ENCODE results near the gene CLCN4. TPM values are rescaled to one million over a fixed set of nuclear protein-coding genes. Genes with fewer than 3 reads are reported as not detected.

Gene CLCN4
- total RNA-seq, 1 experiment from 2014 or later = 10.0 TPM

DNA sequence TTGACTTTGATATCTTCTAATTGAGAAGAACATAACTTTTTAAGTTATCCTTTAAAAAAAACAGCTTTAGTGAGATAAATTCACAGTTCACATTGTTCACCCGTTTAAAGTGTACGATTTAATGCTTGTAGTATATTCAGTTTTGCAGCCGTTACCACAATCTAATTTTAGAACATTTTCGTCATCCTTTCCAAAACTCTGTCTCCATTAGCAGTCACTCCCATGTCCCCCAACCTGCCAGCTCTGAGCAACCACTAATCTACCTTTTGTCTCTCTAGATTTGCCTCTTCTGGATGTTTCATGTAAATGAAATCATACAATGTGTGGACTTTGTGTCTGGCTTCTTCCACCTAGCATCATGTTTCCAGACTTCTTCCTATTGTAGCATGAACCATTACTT is 38.6 kb downstream of the CLCN4 start:
- no peaks in the 10 kb centered on the region for H3K36me3 ChIP-seq (ENCODE audit: control insufficient read depth, insufficient read depth, low read length)
- no peak overlapping the region for H3K4me3 ChIP-seq (ENCODE audit: low read depth, low read length)
- Mint-ChIP-seq H3K9me3 (ENCODE audit: unreplicated experiment) (peaks cover 7% of the 10 kb centered on the region), H3K4me1 (ENCODE audit: low read depth, unreplicated experiment) (peaks cover 4% of the 10 kb centered on the region), H3K27me3 (ENCODE audit: insufficient read depth, unreplicated experiment) (no peaks in the 10 kb centered on the region), H3K4me3 (ENCODE audit: unreplicated experiment) (no peak overlapping the region), H3K27ac (ENCODE audit: unreplicated experiment) (no peak overlapping the region), H3K36me3 (ENCODE audit: insufficient read depth, unreplicated experiment) (peaks cover 7% of the 10 kb centered on the region)
- CTCF ChIA-PET = no interaction called here
- TF ChIP-seq, protein P1, sequence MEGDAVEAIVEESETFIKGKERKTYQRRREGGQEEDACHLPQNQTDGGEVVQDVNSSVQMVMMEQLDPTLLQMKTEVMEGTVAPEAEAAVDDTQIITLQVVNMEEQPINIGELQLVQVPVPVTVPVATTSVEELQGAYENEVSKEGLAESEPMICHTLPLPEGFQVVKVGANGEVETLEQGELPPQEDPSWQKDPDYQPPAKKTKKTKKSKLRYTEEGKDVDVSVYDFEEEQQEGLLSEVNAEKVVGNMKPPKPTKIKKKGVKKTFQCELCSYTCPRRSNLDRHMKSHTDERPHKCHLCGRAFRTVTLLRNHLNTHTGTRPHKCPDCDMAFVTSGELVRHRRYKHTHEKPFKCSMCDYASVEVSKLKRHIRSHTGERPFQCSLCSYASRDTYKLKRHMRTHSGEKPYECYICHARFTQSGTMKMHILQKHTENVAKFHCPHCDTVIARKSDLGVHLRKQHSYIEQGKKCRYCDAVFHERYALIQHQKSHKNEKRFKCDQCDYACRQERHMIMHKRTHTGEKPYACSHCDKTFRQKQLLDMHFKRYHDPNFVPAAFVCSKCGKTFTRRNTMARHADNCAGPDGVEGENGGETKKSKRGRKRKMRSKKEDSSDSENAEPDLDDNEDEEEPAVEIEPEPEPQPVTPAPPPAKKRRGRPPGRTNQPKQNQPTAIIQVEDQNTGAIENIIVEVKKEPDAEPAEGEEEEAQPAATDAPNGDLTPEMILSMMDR (IDR thresholded peaks at IDR 0.05; ENCODE audit: insufficient read depth in 1 of 2, low read depth in 1 of 2, low read length in 1 of 2, severe bottlenecking in 1 of 2, unreplicated experiment in 1 of 2) = no peak
- DNase-seq = no peak
- H3K9me3 ChIP-seq = no peaks in the 10 kb centered on the region
- no peaks in the 10 kb centered on the region for H3K4me1 ChIP-seq
- POLR2A ChIA-PET = no interaction called here
- BruUV-seq (replicated peaks) = no TSS peak
- intact Hi-C loops (cut with micrococcal nuclease; ENCODE audit: unreplicated experiment) = loop anchor here (10.0 kb wide), 1 partner anchor 249 kb away; no protein-coding TSS in a partner anchor
- H3K27me3 ChIP-seq (replicated peaks; ENCODE audit: control insufficient read depth, insufficient read depth, low read length) = no peaks in the 10 kb centered on the region

DNA sequence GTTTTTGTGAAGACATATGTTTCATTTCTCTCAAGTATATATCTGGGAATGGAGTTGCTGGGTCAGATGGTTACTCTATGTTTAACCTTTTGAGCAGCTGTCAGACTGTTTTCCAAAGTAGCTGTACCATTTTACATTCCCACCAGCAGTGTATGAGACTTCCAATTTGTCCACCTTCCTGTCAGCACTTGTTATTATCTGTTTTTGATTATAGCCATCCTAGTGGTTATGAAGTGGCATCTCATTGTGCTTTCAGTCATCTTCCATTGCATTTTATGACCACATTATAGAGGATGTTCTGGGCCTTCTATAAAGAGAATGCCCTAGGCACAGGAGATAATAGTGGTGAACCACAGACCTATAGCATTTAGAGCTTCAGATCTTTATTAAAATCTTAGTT is 39.2 kb downstream of the CLCN4 start:
- Mint-ChIP-seq H3K4me1 (ENCODE audit: low read depth, unreplicated experiment) (peaks cover 4% of the 10 kb centered on the region), H3K27ac (ENCODE audit: unreplicated experiment) (no peak overlapping the region), H3K9me3 (ENCODE audit: unreplicated experiment) (peaks cover 7% of the 10 kb centered on the region), H3K4me3 (ENCODE audit: unreplicated experiment) (no peak overlapping the region), H3K36me3 (ENCODE audit: insufficient read depth, unreplicated experiment) (peaks cover 11% of the 10 kb centered on the region), H3K27me3 (ENCODE audit: insufficient read depth, unreplicated experiment) (no peaks in the 10 kb centered on the region)
- TF ChIP-seq, protein P1 (IDR thresholded peaks at IDR 0.05; ENCODE audit: insufficient read depth in 1 of 2, low read depth in 1 of 2, low read length in 1 of 2, severe bottlenecking in 1 of 2, unreplicated experiment in 1 of 2) = no peak
- Histone ChIP-seq H3K4me1 (no peaks in the 10 kb centered on the region), H3K4me3 (ENCODE audit: low read depth, low read length) (no peak overlapping the region), H3K27me3 (replicated peaks; ENCODE audit: control insufficient read depth, insufficient read depth, low read length) (no peaks in the 10 kb centered on the region), H3K9me3 (no peaks in the 10 kb centered on the region), H3K36me3 (ENCODE audit: control insufficient read depth, insufficient read depth, low read length) (no peaks in the 10 kb centered on the region)
- CTCF ChIA-PET = no interaction called here
- no TSS peak for BruUV-seq (replicated peaks)
- POLR2A ChIA-PET = no interaction called here
- no peak for DNase-seq
- intact Hi-C loops (cut with micrococcal nuclease; ENCODE audit: unreplicated experiment) = loop anchor here (10.0 kb wide), 1 partner anchor 249 kb away; no protein-coding TSS in a partner anchor

DNA sequence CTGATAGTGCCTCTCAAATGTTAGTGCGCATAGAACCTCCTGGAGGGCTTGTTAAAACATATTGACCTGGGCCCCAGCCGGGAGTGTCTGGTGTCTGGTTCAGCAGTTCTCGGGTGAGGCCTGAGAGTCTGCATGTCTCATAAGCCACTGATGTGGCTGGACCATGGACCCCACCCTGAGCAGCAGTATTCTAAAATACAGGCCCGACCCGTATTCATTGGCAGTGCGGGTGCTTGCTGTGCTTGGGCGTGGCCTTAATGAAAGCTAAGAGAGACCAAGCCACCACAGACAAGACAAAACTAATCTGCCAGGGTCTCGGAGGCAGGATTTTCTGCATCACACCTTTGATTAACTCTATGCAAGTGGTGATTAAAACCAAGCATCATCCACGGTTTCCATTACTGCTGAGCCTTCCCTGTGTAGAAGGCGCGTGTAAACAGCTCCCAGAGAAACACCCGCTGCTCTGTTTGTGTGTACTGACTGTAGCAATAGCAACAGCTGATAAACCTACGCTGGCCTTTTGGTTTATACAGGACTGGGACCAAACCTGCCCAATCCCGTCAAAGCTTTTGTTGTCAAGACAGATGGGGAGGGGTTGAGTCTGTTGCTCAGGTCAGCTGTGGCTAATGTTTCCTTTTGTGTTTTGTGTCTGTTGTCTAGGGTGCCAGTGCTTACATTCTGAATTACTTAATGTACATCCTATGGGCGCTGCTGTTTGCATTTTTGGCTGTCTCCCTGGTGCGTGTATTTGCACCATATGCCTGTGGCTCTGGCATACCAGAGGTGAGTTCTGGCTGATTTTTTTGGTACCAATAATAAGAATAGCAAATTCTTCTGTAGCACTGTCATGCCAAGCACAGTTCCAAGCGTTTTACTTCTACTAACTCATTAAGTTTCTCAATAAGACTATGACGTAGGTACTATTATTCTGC is 40.8 kb downstream of the CLCN4 start:
- ChIA-PET POLR2A (no interaction called here), CTCF (no interaction called here)
- no peak for DNase-seq
- intact Hi-C loops (cut with micrococcal nuclease; ENCODE audit: unreplicated experiment) = loop anchor here (10.0 kb wide), 1 partner anchor 247 kb away; no protein-coding TSS in a partner anchor
- Mint-ChIP-seq H3K27ac (ENCODE audit: unreplicated experiment) (no peak overlapping the region), H3K9me3 (ENCODE audit: unreplicated experiment) (no peaks in the 10 kb centered on the region), H3K4me1 (ENCODE audit: low read depth, unreplicated experiment) (peaks cover 4% of the 10 kb centered on the region), H3K36me3 (ENCODE audit: insufficient read depth, unreplicated experiment) (peaks cover 6% of the 10 kb centered on the region), H3K27me3 (ENCODE audit: insufficient read depth, unreplicated experiment) (no peaks in the 10 kb centered on the region), H3K4me3 (ENCODE audit: unreplicated experiment) (no peak overlapping the region)
- no peak overlapping the region for H3K4me3 ChIP-seq (ENCODE audit: low read depth, low read length)
- BruUV-seq (replicated peaks) = no TSS peak
- no peaks in the 10 kb centered on the region for H3K27me3 ChIP-seq (replicated peaks; ENCODE audit: control insufficient read depth, insufficient read depth, low read length)
- no peaks in the 10 kb centered on the region for H3K4me1 ChIP-seq
- no peaks in the 10 kb centered on the region for H3K36me3 ChIP-seq (ENCODE audit: control insufficient read depth, insufficient read depth, low read length)
- TF ChIP-seq, protein P1 (IDR thresholded peaks at IDR 0.05; ENCODE audit: insufficient read depth in 1 of 2, low read depth in 1 of 2, low read length in 1 of 2, severe bottlenecking in 1 of 2, unreplicated experiment in 1 of 2) = no peak
- no peaks in the 10 kb centered on the region for H3K9me3 ChIP-seq

Data from Caco-2 (cell line).